Measurements from ENCODE around the gene STEEP1.
A peak's percentile ranks its signal among the peaks of the same experiment; 100 is the strongest.

Gene STEEP1

GRCh38 chrX:119565107-119565663 lies at the start of gene STEEP1:
TSS of gene STEEP1 (minus strand) at chrX:119565409. CDS start at chrX:119565355, 54 bp downstream.
- no peak for TF ChIP-seq CTCF (conservative IDR thresholded peaks at IDR 0.05)
- peak within 1 kb of the TSS; percentile 19; the same call in 1 of the 2 replicates for H3K27ac ChIP-seq

- TF ChIP-seq CTCF (conservative IDR thresholded peaks at IDR 0.05): no peak
- H3K27ac ChIP-seq: no peak overlapping the region
These were observed 49.6 kb upstream of the STEEP1 start for GRCh38 chrX:119614776-119615175.

- peak overlapping the region; percentile 58; the same call in 1 of the 2 replicates for H3K27ac ChIP-seq
- no peak for TF ChIP-seq CTCF (conservative IDR thresholded peaks at IDR 0.05)
These were observed 41.8 kb upstream of the STEEP1 start for GRCh38 chrX:119607018-119607389.

- no peak for TF ChIP-seq CTCF (conservative IDR thresholded peaks at IDR 0.05)
- peak within 1 kb of the TSS; percentile 58 for H3K27ac ChIP-seq
These were observed 41.2 kb upstream of the STEEP1 start, which contains the start of gene NKRF for GRCh38 chrX:119606280-119607017. TSS of gene NKRF (minus strand) at chrX:119606424.

- peak overlapping the region; percentile 58 for H3K27ac ChIP-seq
- TF ChIP-seq CTCF (conservative IDR thresholded peaks at IDR 0.05): no peak
These were observed 40.5 kb upstream of the STEEP1 start for GRCh38 chrX:119605464-119606279.

- peak overlapping the region; percentile 58; the same call in 1 of the 2 replicates for H3K27ac ChIP-seq
- no peak for TF ChIP-seq CTCF (conservative IDR thresholded peaks at IDR 0.05)
These were observed 39.7 kb upstream of the STEEP1 start for GRCh38 chrX:119604766-119605463.

Measured in VCaP (cell line).